GM23338 (cell line): ENCODE data around the gene EMX1. TPM values are rescaled to one million over a fixed set of nuclear protein-coding genes. Genes with fewer than 3 reads are reported as not detected.

ENCODE experiments used
- ATAC-seq: fragments of 200-7000 bp; cut with Tn5 transposase; 3 replicates; pipeline ENCODE4 v1.9.1; 2020
- DNase-seq: peaks from one replicate; pipeline ENCODE4 v3.0.0-alpha.2; 2015; ENCODE audit warnings: low spot score
- H2AFZ ChIP-seq: fragments of 200-600 bp; sonication (generic); 2 replicates; pipeline ENCODE4 v1.8.0; 2016; ENCODE audit warnings: antibody characterized with exemption, mild to moderate bottlenecking, moderate library complexity
- H3F3A ChIP-seq: fragments of 200-600 bp; sonication (generic); replicated peaks from 2 replicates; pipeline ENCODE4 v1.8.0; 2017; ENCODE audit warnings: antibody characterized with exemption, mixed run types, low read depth
- H3K27ac ChIP-seq: fragments of 200-600 bp; sonication (generic); 2 replicates; pipeline ENCODE4 v1.6.1; 2016; ENCODE audit warnings: low read depth
- H3K27me3 ChIP-seq: fragments of 200-600 bp; sonication (generic); 2 replicates; pipeline ENCODE4 v1.8.0; 2016; ENCODE audit warnings: mild to moderate bottlenecking, mixed run types, moderate library complexity; ENCODE audit not compliant: insufficient read depth
- H3K36me3 ChIP-seq: fragments of 200-600 bp; sonication (generic); 2 replicates; pipeline ENCODE4 v1.8.0; 2016; ENCODE audit warnings: mild to moderate bottlenecking; ENCODE audit not compliant: insufficient read depth
- H3K4me1 ChIP-seq: fragments of 200-600 bp; sonication (generic); 2 replicates; pipeline ENCODE4 v1.8.0; 2016; ENCODE audit warnings: mild to moderate bottlenecking, moderate library complexity; ENCODE audit not compliant: insufficient read depth
- H3K4me2 ChIP-seq: fragments of 200-600 bp; sonication (generic); 2 replicates; pipeline ENCODE4 v1.7.1; 2017; ENCODE audit warnings: mixed run types
- H3K4me3 ChIP-seq: fragments of 200-600 bp; sonication (generic); 2 replicates; pipeline ENCODE4 v1.6.1; 2016; ENCODE audit warnings: mixed run types
- H3K79me2 ChIP-seq: fragments of 200-600 bp; sonication (generic); replicated peaks from 2 replicates; pipeline ENCODE4 v1.8.0; 2017; ENCODE audit warnings: mild to moderate bottlenecking; ENCODE audit not compliant: insufficient read depth
- H3K9me2 ChIP-seq: fragments of 200-600 bp; sonication (generic); 2 replicates; pipeline ENCODE4 v1.8.0; 2017; ENCODE audit not compliant: insufficient read depth
- H4K20me1 ChIP-seq: fragments of 200-600 bp; sonication (generic); replicated peaks from 2 replicates; pipeline ENCODE4 v1.8.0; 2017; ENCODE audit warnings: mild to moderate bottlenecking; ENCODE audit not compliant: insufficient read depth
- H3K27ac Mint-ChIP-seq: 2 replicates; pipeline ENCODE4 v1.8.0; 2020; ENCODE audit warnings: inconsistent platforms, mild to moderate bottlenecking, moderate library complexity, mixed read lengths
- H3K27me3 Mint-ChIP-seq: 3 replicates; pipeline ENCODE4 v1.8.0; 2022; ENCODE audit warnings: low read depth, mild to moderate bottlenecking, moderate library complexity, mixed read lengths, inconsistent platforms; ENCODE audit not compliant: insufficient read depth, poor library complexity
- H3K36me3 Mint-ChIP-seq: 3 replicates; pipeline ENCODE4 v1.8.0; 2021; ENCODE audit warnings: low read depth, mild to moderate bottlenecking, inconsistent platforms, moderate library complexity, mixed read lengths
- H3K4me1 Mint-ChIP-seq: 3 replicates; pipeline ENCODE4 v1.8.0; 2020; ENCODE audit warnings: mild to moderate bottlenecking, inconsistent platforms, mixed read lengths
- H3K4me3 Mint-ChIP-seq: 3 replicates; pipeline ENCODE4 v1.8.0; 2021; ENCODE audit warnings: moderate library complexity, mild to moderate bottlenecking, inconsistent platforms, mixed read lengths
- H3K9me3 Mint-ChIP-seq: 3 replicates; pipeline ENCODE4 v1.8.0; 2020; ENCODE audit warnings: moderate library complexity, mild to moderate bottlenecking, inconsistent platforms, mixed read lengths
- CREB1 ChIP-seq: fragments of 250-450 bp; sonication (Bioruptor Pico); IDR thresholded peaks from 2 replicates; pipeline ENCODE4 v1.5.0; 2020; ENCODE audit warnings: low read depth, mild to moderate bottlenecking, moderate library complexity
- CTCF ChIP-seq, 2 experiments: fragments of 200-600 bp in 1 of 2; sonication (generic) in 1 of 2; conservative IDR thresholded peaks; 2 replicates each; pipeline versions ENCODE4 v1.5.1 to v1.6.1; 2016 to 2017; ENCODE audit warnings: antibody characterized with exemption in 2 of 2, low read depth in 2 of 2, mild to moderate bottlenecking in 2 of 2, moderate library complexity in 1 of 2
- ETS1 ChIP-seq: IDR thresholded peaks from 2 replicates; pipeline ENCODE4 v1.6.1; 2016; ENCODE audit warnings: antibody characterized with exemption
- EZH2 ChIP-seq: fragments of 200-600 bp; sonication (generic); IDR thresholded peaks from one replicate; pipeline ENCODE4 v1.8.0; 2017; ENCODE audit warnings: antibody characterized with exemption, mild to moderate bottlenecking, low read depth; ENCODE audit not compliant: unreplicated experiment
- EZH2phosphoT487 ChIP-seq: fragments of 200-600 bp; sonication (generic); IDR thresholded peaks from one replicate; pipeline ENCODE4 v1.8.1; 2018; ENCODE audit warnings: antibody characterized with exemption; ENCODE audit not compliant: unreplicated experiment
- NANOG ChIP-seq: IDR thresholded peaks from 2 replicates; pipeline ENCODE4 v1.6.1; 2016; ENCODE audit warnings: antibody characterized with exemption, borderline replicate concordance
- POLR2AphosphoS5 ChIP-seq: IDR thresholded peaks from 2 replicates; pipeline ENCODE4 v1.6.1; 2016; ENCODE audit warnings: antibody characterized with exemption, low read depth
- STAT1 ChIP-seq: IDR thresholded peaks from one replicate; pipeline ENCODE4 v1.6.1; 2016; ENCODE audit warnings: antibody characterized with exemption; ENCODE audit not compliant: unreplicated experiment
- ZNF114 ChIP-seq: fragments of 250-450 bp; sonication (Bioruptor Pico); IDR thresholded peaks from 2 replicates; pipeline ENCODE4 v1.5.0; 2020; ENCODE audit warnings: mild to moderate bottlenecking, moderate library complexity
- ZNF331 ChIP-seq: fragments of 250-450 bp; sonication (Bioruptor Pico); IDR thresholded peaks from 2 replicates; pipeline ENCODE4 v1.5.0; 2020; ENCODE audit warnings: low read depth, mild to moderate bottlenecking, moderate library complexity
- polyA plus RNA-seq: library from polyadenylated mRNA; unstranded; fragments of >200 nt; fragmentation: Nextera tagmentation; extraction: Ambion mirVana; gene quantifications from 2 replicates; pipeline ENCODE4 v1.2.1, GENCODE V29; 2016
- total RNA-seq: library from RNA; depleted of rRNA; stranded (reverse); fragments of >200 nt; shearing (Covaris generic); gene quantifications from 2 replicates; pipeline ENCODE4 v1.2.3, GENCODE V29; 2014
- TF ChIP-seq, protein P1 (sequence below): fragments of 250-450 bp; sonication (Bioruptor Pico); IDR thresholded peaks from 2 replicates; pipeline ENCODE4 v1.5.0; 2020; ENCODE audit warnings: mild to moderate bottlenecking, moderate library complexity

The EMX1 gene
- total and polyA plus RNA-seq, 2 experiments from 2014 or later: 3.9 to 7.9 TPM

GRCh38 chr2:72935611-72935957 is 18.3 kb downstream of the EMX1 start (continued):
- TF ChIP-seq ETS1 (no peak), POLR2AphosphoS5 (no peak), EZH2phosphoT487 (no peak), STAT1 (no peak), CTCF (conservative IDR thresholded peaks at IDR 0.05; ENCODE audit: low read depth in 2 of 2) (no peak), NANOG (no peak)

- peaks cover 54% of the 10 kb centered on the region for H3K4me1 Mint-ChIP-seq
- TF ChIP-seq CREB1 (CRISPR knock-in tag): no peak
- TF ChIP-seq, protein P1, sequence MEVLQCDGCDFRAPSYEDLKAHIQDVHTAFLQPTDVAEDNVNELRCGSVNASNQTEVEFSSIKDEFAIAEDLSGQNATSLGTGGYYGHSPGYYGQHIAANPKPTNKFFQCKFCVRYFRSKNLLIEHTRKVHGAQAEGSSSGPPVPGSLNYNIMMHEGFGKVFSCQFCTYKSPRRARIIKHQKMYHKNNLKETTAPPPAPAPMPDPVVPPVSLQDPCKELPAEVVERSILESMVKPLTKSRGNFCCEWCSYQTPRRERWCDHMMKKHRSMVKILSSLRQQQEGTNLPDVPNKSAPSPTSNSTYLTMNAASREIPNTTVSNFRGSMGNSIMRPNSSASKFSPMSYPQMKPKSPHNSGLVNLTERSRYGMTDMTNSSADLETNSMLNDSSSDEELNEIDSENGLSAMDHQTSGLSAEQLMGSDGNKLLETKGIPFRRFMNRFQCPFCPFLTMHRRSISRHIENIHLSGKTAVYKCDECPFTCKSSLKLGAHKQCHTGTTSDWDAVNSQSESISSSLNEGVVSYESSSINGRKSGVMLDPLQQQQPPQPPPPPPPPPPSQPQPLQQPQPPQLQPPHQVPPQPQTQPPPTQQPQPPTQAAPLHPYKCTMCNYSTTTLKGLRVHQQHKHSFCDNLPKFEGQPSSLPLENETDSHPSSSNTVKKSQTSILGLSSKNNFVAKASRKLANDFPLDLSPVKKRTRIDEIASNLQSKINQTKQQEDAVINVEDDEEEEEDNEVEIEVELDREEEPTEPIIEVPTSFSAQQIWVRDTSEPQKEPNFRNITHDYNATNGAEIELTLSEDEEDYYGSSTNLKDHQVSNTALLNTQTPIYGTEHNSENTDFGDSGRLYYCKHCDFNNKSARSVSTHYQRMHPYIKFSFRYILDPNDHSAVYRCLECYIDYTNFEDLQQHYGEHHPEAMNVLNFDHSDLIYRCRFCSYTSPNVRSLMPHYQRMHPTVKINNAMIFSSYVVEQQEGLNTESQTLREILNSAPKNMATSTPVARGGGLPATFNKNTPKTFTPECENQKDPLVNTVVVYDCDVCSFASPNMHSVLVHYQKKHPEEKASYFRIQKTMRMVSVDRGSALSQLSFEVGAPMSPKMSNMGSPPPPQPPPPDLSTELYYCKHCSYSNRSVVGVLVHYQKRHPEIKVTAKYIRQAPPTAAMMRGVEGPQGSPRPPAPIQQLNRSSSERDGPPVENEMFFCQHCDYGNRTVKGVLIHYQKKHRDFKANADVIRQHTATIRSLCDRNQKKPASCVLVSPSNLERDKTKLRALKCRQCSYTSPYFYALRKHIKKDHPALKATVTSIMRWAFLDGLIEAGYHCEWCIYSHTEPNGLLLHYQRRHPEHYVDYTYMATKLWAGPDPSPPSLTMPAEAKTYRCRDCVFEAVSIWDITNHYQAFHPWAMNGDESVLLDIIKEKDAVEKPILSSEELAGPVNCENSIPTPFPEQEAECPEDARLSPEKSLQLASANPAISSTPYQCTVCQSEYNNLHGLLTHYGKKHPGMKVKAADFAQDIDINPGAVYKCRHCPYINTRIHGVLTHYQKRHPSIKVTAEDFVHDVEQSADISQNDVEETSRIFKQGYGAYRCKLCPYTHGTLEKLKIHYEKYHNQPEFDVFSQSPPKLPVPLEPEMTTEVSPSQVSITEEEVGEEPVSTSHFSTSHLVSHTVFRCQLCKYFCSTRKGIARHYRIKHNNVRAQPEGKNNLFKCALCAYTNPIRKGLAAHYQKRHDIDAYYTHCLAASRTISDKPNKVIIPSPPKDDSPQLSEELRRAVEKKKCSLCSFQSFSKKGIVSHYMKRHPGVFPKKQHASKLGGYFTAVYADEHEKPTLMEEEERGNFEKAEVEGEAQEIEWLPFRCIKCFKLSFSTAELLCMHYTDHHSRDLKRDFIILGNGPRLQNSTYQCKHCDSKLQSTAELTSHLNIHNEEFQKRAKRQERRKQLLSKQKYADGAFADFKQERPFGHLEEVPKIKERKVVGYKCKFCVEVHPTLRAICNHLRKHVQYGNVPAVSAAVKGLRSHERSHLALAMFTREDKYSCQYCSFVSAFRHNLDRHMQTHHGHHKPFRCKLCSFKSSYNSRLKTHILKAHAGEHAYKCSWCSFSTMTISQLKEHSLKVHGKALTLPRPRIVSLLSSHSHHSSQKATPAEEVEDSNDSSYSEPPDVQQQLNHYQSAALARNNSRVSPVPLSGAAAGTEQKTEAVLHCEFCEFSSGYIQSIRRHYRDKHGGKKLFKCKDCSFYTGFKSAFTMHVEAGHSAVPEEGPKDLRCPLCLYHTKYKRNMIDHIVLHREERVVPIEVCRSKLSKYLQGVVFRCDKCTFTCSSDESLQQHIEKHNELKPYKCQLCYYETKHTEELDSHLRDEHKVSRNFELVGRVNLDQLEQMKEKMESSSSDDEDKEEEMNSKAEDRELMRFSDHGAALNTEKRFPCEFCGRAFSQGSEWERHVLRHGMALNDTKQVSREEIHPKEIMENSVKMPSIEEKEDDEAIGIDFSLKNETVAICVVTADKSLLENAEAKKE (CRISPR knock-in tag): no peak
- TF ChIP-seq POLR2AphosphoS5: no peak
- no peak for TF ChIP-seq CTCF (conservative IDR thresholded peaks at IDR 0.05; ENCODE audit: low read depth in 2 of 2)
- TF ChIP-seq ZNF331 (CRISPR knock-in tag): no peak
- no peak for TF ChIP-seq EZH2phosphoT487
- no peak for TF ChIP-seq EZH2
- no peak for TF ChIP-seq ZNF114 (CRISPR knock-in tag)
- no peak for TF ChIP-seq STAT1
- no peak for TF ChIP-seq ETS1
Observed at GRCh38 chr2:72936660-72937355, 19.5 kb downstream of the EMX1 start.

More at GRCh38 chr2:72936660-72937355, 19.5 kb downstream of the EMX1 start:
- peaks cover 7% of the 10 kb centered on the region; the same call in 1 of the 2 replicates for H3K9me2 ChIP-seq
- H3K27ac Mint-ChIP-seq: no peak overlapping the region
- H3K4me3 Mint-ChIP-seq: no peak overlapping the region
- H2AFZ ChIP-seq: no peak overlapping the region
- peaks cover 33% of the 10 kb centered on the region for H3K27me3 Mint-ChIP-seq
- no peak for DNase-seq
- H3F3A ChIP-seq: no peaks in the 10 kb centered on the region
- no peak overlapping the region for H3K27ac ChIP-seq
- H3K4me3 ChIP-seq: no peak overlapping the region
- H3K4me1 ChIP-seq: peaks cover 20% of the 10 kb centered on the region
- H3K79me2 ChIP-seq: no peaks in the 10 kb centered on the region
- peak overlapping the region; percentile 38; the same call in 1 of the 2 replicates for H3K4me2 ChIP-seq
- peaks cover 14% of the 10 kb centered on the region for H3K27me3 ChIP-seq
- no peaks in the 10 kb centered on the region for H4K20me1 ChIP-seq
- no peaks in the 10 kb centered on the region for H3K36me3 ChIP-seq
- H3K9me3 Mint-ChIP-seq: no peaks in the 10 kb centered on the region; the same call in 1 of the 3 replicates
- peak; percentile 6 for ATAC-seq
- peaks cover 21% of the 10 kb centered on the region for H3K36me3 Mint-ChIP-seq
